HG03159 (cell line): ENCODE results near the gene FOXF1.

ENCODE experiments used
- ATAC-seq: cut with Tn5 transposase; IDR thresholded peaks from one replicate; pipeline ENCODE4 v1.9.1; 2021; ENCODE audit warnings: mild to moderate bottlenecking, moderate library complexity; ENCODE audit not compliant: unreplicated experiment

The FOXF1 gene

DNA sequence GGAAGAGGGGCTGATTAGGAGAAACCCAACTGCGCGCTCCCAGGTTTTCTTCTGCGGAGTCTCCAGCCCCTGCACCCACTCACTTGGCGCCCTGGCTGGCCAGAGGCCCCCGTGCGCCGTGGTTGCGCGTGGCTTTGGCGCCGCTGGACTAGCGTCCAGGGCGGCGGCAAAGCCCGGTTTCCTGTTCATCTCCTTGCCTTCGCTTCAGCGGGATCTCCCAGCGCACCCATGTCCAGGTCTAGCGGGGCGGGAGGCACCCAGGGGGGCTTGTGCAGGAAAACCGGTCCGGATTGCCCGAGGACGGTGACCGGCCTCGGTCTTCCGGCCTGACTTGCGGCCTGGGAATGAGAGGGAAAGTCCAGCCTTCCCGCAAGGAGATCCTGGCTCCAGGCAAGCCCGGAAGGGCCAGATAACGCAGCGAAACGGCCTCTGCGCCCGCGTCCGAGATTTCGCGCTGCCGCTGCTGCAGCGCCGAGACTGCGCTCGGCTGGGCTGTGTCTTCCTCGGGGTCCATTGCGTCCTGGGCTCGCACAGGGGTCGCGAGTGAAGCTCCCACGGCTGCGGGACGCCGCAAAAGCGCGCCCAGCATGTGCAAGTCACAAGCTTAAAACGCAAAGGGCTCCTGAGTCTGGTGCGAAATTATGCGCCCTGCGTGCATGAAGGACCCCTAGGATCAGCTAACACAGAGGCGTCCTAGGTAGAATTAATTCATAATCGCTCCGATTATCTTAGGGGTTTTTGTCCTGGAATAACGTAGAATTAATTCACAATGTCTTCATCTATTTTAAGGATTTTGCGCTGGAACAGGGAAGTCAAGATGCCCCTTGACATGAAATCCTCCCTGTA is 5.7 kb downstream of the FOXF1 start:
- no peak for ATAC-seq

GRCh38 chr16:86516623-86517003 is 6.3 kb downstream of the FOXF1 start:
- no peak for ATAC-seq

DNA sequence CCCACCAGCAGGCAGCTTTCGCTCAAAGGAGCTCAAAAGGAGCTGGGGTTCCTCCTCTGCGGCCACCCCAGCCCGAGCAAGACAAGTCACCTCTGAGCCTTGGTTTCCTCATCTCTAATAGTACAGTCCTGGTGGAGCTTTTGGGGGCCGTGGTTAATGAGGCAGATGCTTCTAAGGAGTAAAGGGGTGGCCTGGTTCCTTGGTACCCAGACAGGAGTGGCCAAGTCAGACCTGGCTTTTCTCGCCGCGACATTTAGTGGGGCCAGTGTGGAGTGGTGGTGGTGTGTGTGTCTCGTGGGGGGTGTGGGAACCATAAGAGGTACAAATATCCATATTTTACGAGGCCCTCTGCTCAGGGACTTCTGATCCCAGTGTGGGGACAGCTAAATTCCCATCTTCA is 6.7 kb downstream of the FOXF1 start:
- no peak for ATAC-seq

- no peak for ATAC-seq
Measured at GRCh38 chr16:86517652-86518258, 7.4 kb downstream of the FOXF1 start.

GRCh38 chr16:86519007-86519648 is 8.8 kb downstream of the FOXF1 start:
- no peak for ATAC-seq

DNA sequence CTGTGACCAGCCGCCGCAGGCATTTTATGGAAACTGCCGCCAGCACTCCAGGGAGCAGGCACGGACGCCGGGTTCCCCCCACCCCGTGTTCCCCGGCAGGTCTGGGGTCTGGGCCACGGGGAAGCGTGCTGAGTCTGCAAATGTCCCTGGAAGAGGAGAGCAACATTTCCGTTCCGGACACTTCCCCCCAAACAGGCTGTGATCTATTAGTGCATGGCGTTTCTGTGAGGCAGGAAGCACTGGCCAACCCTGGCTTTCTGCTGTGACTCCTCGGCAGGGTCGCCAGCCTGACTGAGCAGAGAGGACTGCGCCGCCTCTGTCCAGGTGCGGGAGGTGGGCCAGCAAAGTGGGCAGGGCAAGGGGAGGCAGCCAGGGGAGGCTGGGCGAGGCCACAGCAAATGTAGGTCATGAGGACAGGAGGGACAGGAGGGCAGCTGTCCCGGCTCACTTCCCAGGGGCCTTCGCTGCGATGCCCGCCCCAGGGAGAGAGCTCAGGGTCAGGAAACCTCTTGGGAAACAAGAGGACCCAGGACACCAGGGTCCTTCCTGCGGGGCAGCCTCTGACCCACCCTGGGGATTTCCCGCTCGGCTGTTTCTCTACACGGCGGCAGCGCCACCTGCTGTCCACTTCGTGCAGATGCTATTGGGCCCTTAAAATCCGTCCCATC is 9.5 kb downstream of the FOXF1 start:
- ATAC-seq, result no peak

DNA sequence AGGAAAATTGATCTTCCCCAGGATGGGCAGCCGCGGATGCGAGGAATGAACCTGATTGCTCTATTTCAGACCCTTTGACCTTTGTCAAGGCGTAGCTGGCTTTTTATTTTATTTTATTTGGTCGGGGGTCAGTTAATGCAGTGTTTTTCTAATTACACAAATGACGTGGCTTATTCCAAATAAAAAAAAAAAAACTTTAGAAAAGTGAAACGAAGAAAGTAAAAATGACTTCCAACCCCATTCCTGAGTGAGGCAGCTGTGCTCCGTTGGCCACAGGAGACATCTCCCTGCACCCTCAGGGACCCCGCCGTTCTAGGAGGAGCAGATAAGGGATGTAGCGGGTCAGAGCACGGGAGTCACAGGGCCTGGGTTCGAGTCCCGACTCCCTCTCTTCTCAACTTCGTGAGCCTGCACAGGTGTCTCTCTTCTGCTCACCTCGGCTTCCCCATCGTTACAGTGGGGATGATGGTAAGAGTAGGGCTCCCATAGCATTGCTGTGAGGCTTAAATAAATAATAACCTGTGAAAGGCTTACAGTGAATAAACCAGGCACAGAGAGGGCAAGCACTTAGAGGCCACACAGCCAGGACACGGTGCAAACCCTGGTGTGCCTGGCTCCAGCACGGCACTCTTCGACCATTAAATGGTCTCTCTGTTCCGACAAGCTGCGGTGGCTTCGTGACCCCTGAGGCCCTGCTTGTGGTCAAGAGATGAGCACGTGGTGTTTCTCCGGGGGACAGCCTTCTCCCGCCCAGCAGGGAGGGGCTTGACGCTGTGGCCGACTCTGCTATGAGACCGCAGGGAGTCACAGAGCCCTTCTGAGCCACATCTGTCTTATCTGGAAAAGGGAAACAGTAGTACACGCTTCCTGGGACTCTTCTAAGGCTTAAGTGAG is 10.2 kb downstream of the FOXF1 start:
- ATAC-seq, result no peak

DNA sequence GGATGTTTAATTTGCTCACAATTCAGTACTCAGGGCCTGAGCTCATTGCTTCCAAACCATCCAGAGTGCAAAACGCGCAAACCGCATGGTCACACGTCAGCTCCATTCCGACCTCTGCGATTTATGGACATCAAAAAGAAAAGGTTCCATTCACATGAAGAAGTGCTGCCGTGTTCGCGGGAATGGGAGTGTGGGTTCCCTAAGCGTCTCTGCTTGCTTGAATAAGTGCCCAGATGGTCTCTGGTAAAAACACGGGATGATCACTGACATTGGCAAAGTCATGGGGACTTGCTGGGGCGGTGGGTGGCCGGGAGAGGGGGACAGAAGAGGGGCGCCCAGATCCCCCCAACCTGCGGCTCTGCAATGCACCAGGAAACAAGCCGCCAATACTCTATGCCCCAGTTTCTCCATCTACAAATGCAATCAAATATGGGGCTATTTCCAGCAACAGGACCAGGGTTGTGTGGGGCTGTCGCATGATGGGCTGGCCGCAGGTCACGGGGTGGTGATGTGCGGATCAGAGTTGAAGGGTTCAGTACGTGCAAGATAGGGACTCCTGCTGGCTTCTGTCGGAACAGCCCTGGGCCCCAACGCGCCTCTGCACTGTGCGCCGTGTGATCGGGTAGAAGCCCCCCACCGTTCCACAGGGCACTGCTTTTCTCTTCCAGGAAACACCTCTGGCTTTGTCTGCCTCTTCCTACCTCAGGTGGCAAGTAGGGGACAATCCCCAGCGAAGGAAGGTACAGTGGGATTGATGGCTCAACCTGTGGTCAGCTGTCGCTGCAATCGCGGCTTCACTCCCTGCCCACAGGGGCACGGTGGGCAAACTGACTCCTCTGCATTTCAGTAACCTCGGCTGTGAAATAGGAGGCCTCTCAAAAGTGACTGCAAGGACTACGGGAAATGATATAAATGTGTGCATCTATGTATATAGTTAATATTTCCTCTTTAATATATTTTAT is 11.2 kb downstream of the FOXF1 start:
- ATAC-seq, result no peak

GRCh38 chr16:86522634-86523033 is 12.3 kb downstream of the FOXF1 start:
- no peak for ATAC-seq

- no peak for ATAC-seq
Measured at GRCh38 chr16:86523166-86523740, 12.9 kb downstream of the FOXF1 start.

DNA sequence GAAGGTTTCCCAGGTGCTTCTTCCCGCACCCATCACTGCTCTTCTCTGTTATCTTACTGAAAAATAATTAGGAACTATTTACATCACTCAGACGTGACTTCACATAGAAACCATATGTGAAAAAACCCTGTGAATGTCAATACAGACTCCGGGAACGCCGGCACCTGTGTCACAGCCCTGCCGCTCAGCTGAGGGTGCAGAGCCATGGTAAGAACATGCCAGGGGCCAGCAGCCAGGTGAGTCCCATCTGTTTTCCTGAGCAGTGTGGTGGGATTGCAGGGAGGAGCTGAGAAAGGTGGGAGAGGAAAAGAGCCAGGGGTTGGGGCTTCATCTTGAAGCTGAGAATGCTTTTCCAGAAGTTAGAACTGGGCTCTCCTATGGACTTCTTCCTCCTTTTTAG is 13.7 kb downstream of the FOXF1 start:
- no peak for ATAC-seq

DNA sequence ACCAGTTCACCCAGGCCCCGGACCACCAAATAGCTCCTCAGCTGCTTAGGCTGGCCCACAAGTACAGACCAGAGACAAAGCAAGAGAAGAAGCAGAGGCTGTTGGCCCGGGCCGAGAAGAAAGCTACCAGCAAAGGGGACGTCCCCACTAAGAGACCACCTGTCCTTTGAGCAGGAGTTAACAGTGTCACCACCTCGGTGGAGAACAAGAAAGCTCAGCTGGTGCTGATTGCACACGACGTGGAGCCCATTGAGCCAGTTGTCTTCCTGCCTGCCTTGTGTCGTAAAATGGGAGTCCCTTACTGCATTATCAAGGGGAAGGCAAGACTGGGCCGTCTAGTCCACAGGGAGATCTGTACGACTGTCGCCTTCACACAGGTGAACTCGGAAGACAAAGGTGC is 15.4 kb downstream of the FOXF1 start:
- no peak for ATAC-seq

GRCh38 chr16:86527366-86527765 is 17.0 kb downstream of the FOXF1 start:
- ATAC-seq, result no peak

DNA sequence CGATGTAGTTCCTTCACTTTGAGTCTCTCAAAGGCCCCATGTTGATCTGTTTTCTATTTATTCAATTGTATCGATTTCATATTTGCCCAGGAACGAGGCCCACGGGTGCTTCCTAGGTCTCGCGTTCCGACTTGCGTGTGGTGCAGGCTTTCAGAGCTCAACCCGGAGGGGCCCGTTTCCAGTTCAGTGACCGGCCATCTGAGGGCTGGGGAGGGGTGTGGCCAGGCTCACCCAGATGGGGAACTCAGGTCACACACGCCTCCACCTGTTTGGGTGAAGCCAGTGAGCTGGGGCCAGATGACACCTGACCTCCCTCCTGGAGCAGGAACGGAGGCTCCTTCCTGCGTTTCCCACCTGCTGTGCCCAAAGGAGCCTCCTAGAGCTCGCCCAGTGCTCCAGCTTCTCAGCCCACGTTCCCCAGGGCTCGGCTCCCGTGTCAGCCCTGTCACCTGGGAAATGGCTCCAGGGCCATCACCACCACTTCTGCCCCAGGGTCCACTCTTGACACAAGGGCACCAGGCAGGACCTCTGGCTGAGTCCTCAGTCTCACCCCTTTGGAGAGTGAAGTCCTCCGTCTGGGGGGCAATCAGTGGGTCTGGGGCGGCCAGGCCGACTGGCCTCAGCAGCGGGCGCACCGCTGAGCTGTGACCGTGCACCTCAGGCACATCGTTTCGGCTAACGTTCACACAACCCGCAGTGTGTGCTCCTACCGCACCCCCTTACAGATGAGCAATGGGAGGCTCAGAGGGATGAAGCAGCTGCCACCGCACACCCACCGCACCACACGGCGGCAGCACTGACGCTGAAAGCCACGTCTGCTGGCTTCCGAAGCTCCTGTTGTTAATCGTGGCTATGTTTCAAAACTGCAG is 18.0 kb downstream of the FOXF1 start:
- no peak for ATAC-seq

- ATAC-seq, result no peak
Measured at GRCh38 chr16:86529160-86529559, 18.8 kb downstream of the FOXF1 start.

- no peak for ATAC-seq
Measured at GRCh38 chr16:86530251-86531190, 20.2 kb downstream of the FOXF1 start.

GRCh38 chr16:86531191-86531545 is 20.8 kb downstream of the FOXF1 start:
- ATAC-seq, result no peak
